NCI-H226 (cell line): ENCODE data around the gene MAP3K5.

Source experiments
- DNase-seq: peaks from one replicate; pipeline ENCODE4 v3.0.0-alpha.2; 2015

Gene MAP3K5

DNA sequence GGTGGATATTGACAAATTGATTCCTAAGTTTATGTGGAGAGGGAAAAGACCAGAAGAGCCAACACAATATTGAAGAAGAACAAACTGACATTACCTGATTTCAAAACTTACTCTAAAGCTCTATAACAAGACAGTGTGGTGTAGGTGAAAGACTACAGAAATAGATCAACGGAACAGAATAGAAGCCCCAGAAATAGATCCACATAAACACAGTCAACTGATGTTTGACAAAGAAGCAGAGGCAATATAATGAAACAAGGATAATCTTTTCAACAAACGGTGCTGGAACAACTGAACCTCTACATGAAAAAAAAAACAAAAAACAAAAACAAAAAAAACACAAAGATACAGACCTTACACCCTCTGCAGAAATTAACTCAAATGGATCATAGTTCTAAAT lies 50.2 kb downstream of the MAP3K5 start:
- DNase-seq: no peak

DNA sequence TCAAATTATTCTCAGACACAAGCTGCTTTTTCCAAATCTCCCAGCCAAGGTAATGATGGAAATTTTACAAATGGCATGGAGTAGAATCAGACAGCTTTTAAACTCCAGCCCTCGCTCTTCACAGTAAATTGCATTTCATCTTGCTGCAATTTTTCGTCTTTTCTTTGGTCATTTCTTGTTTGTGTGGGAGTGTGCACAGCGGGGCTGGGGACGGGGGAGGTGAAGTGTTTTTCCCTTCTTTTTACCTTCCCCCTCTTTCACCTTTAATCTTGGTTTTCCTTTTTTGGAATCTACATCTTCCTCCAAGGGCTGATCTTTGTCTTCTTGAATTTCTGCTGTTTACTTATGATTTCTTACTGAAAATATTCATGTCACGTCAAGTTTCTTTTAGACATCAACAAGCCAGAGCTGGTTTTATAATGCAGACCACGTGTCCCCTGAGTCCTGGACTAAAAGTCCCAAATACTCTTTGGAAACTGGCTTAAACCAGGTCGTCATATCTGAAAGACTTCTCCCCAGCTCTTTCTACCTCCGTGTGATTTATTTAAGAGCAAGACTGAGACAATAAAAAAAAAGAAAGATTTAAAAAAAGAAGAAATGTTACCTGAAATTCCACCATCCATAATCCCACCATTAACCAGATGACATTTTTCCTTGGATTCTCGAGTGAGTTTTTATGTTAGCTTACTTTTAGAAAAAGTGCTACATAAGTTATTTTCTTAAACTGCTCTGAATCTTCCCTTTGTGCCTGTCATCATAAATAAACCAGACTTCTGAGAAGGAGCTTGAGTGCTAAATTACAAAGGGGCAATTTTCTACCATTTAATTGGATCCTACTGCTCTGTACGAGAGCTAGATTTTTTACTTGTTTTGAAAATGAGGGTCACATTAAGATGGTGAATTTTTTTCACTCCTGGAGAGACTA lies 52.0 kb downstream of the MAP3K5 start:
- DNase-seq: no peak

GRCh38 chr6:136739501-136739900 lies 52.8 kb downstream of the MAP3K5 start:
- DNase-seq: no peak

- no peak for DNase-seq
Observed at GRCh38 chr6:136739071-136739470, 53.2 kb downstream of the MAP3K5 start.

DNA sequence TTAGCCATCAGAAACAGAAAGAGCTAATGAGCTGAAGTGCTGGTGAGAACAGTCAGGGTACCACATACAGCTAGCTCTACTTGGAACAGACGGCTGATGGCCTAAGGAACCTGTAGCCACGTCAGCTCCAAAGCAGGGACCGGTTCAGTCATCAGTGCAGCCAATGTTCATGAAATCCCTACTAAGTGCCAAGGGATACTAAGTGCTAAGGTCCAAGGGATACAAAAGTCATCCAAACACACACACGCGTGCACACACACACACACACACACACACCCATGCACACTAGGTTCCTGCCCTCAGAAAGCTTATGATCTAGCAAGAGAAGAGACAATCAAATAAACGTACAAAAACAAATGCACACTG lies 53.6 kb downstream of the MAP3K5 start:
- no peak for DNase-seq

DNA sequence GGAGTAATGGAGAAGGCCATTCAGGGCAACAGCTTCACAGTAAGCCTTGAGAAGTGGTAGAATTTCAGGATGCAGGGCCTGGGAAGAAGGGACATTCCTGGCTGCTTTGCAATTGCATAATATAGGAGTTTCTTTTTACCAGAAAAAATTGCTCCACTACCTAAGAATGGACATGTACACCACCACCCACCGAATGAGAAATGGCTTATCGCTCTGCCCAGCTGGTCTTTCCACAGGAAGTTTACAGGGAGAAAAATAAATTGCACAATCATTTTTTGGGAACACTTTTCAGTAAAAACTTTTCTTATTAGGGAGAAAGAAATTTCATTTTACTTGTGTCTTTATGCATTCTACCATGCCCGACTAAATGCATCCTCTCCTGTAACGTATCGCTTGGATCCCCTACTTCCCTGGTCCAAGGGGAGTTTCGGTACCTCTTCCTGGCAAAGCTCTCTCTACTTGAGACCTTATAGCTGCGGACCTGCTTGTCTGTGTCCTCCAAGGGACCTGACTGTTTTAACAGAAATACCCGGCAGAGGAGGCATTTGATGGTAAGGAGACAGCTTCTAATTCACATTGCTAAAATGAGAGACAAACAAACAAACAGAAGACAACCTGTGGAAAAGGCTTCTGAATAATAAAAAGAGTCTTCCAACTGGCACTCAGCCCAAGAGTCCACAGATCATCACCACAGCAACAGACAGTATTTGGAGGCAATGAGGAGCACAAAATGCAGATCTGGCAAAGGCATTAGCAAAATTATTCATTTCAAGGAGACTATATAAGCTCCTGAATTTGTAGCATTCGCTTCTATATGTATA lies 54.2 kb downstream of the MAP3K5 start:
- peak; percentile 63 for DNase-seq

GRCh38 chr6:136737374-136737844 lies 54.9 kb downstream of the MAP3K5 start:
- no peak for DNase-seq

GRCh38 chr6:136736281-136736960 lies 55.9 kb downstream of the MAP3K5 start:
- DNase-seq: no peak

GRCh38 chr6:136734977-136735376 lies 57.3 kb downstream of the MAP3K5 start:
- DNase-seq: peak; percentile 19

DNA sequence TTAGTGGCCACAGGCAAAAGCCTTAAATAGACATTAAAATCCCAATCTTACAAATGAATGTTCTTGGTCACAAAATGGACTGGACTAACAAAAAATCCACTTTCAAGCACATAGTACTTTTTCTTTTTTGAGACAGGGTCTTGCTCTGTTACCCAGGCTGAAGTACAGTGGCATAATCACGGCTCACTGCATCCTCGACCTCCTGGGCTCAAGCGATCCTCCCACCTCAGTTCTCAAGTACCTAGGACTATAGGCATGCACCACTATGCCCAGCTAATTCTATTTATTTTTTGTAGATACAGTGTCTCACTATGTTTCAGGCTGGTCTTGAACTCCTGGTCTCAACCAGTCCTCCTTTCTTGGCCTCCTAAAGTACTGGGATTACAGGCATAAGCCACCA lies 59.4 kb downstream of the MAP3K5 start:
- no peak for DNase-seq

DNA sequence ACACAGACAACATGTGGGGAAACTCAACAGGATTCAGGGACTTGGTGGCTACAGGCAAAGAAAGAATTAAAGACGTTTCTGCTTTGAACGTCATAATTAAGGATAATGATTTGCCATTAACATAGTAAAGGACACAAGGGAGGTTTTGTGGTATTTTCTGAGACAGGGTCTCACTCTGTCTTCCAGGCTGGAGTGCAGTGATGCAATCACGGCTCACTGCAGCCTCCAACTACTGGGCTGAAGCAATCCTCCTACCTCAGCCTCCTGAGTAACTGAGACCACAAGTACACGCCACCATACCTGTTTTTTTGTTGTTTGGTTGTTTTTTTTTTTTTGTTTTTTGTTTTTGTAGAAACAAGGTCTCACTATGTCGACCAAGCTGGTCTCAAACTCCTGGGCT lies 62.4 kb downstream of the MAP3K5 start:
- no peak for DNase-seq

- DNase-seq: no peak
Observed at GRCh38 chr6:136728976-136729515, 63.2 kb downstream of the MAP3K5 start.

GRCh38 chr6:136728033-136728939 lies 64.0 kb downstream of the MAP3K5 start:
- DNase-seq: no peak

DNA sequence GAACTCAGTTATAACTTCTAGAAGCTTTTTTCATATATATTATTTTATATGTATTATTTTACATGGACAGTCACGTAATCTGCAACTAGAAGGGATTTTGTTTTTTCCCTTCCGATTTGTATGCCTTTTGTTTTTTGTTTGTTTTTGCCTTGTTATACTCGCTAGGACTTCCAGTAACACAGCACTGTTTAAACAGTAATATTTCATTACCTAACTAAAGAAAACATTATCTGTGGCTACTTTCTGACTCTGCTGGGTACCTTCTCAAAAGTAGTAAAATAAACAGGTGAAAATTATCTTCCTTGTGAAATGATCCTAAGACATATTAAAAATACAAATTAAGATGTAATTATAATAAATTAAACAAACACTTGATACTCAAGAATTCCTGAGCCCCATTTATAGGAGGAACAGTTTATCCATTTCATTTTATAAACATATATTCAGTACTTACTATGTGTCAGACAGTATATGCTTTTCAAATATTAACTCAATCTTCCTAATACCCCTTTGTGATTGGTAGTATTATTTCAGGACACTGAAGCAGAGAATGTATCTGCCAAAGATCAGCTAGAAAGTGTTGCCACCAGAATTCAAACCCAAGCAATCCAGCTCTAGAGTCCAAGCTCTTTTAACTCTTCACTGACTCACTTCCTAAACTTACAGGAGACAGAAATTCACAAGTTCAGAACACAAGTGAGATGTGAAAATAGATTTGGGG lies 65.3 kb downstream of the MAP3K5 start:
- no peak for DNase-seq

GRCh38 chr6:136725124-136725523 lies 67.2 kb downstream of the MAP3K5 start:
- DNase-seq: no peak

- DNase-seq: peak; percentile 53
Observed at GRCh38 chr6:136723780-136724179, 68.5 kb downstream of the MAP3K5 start.

DNA sequence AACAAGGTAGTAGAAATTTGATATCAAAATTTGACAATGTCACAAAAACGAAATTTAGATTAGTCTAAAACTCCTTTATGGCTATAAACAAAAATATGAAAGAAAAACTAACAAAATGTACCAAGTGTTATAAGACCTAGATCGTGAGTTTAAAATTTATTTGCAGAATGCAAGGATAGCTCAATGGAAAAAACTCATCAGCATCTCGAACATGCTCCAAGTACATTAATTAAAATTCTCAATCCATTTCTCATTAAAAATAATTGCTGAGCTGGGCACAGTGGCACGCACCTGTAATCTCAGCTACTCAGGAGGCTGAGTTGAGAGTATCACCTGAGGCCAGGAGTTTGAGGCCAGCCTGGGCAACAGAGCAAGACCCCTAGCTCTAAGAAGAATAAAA lies 70.8 kb downstream of the MAP3K5 start:
- no peak for DNase-seq

GRCh38 chr6:136720045-136720770 lies 72.1 kb downstream of the MAP3K5 start:
- DNase-seq: no peak

DNA sequence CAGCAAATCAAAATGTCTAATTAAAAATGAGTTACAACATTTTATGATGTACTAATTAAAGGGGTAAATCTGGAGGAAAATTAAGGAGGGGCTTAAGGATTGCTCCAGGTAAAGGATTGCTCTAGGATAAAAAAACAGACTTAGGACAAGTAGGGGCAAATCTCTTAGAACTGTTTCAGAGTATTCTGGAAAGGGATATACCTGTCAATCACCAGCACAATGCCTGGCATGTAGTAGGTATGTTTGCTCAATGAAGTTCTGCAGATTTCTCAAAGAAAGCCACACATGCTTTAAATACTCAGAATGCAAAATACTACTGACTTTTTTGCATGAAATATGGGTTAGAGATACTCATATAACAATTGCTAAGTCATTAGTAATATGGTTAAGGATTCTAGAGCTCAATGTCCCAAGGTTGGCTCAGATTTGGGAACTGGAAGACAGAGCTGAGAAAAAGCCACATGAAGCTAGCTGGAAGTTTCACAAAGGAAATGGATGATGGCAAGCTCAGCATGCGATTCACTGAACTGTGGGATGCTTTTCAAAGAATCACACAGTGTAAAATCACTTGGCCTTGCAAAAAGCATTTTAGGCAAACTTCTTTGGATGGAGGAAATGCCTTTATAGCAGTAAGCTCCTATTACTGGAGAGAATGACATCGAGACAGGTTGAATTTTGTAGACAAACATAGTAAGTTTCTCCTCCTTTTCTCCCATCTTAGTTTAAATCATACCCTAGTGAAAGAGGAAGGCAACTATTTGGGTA lies 72.8 kb downstream of the MAP3K5 start:
- DNase-seq: no peak

DNA sequence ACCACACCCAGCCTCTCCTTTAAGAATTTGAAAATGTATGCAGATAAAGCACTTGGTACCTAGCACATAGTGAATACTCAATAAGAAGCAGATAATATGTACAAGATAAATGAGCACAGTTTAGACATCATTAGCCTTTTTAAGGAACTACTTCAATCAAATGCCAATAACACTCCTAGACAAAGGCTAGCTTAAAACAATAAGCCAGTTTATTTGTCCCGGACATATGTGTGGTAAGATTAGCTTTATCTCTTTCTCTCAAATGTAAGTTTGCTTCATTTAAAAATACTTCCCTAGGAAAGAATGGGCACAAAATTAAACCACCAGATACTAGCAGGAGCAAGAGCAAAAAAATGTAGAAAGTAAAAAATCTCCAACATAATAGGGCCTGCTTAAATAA lies 73.8 kb downstream of the MAP3K5 start:
- no peak for DNase-seq
